Ovary (tissue), 3 donors: ENCODE results near the gene THSD4.

Experiments
- CTCF ChIP-seq, 3 donors: fragments of 450-650 bp in 2 of 3; fragments of 200-600 bp in 1 of 3; IDR thresholded peaks; one replicate each; pipeline versions ENCODE4 v1.5.1 to v1.8.0; 2016 to 2022; ENCODE audit warnings: antibody characterized with exemption in 3 of 3, mild to moderate bottlenecking in 1 of 3
- EP300 ChIP-seq: sonication (generic); formaldehyde crosslinking; IDR thresholded peaks from one replicate; pipeline ENCODE4 v1.6.1; 2017; ENCODE audit warnings: antibody characterized with exemption
- donor health status: DM: no; HTN: no; CAD: no.

GRCh38 chr15:71776304-71776703 lies 661.0 kb downstream of the THSD4 start:
- TF ChIP-seq CTCF (IDR thresholded peaks at IDR 0.05) = no peak
- no peak for TF ChIP-seq EP300
